HepG2 (cell line): ENCODE results near the gene CELF2. TPM values are rescaled to one million over a fixed set of nuclear protein-coding genes. Genes with fewer than 3 reads are reported as not detected.

Experiments used
- DR1 ChIP-seq: sonication (generic); formaldehyde crosslinking; IDR thresholded peaks from 2 replicates; pipeline ENCODE4 v1.8.0; 2021; ENCODE audit warnings: mild to moderate bottlenecking, missing genetic modification reagents, inconsistent platforms
- GZF1 ChIP-seq: sonication (generic); formaldehyde crosslinking; IDR thresholded peaks from 2 replicates; pipeline ENCODE4 v1.5.1; 2020; ENCODE audit warnings: mild to moderate bottlenecking, missing genetic modification reagents
- KDM5B ChIP-seq: sonication (generic); formaldehyde crosslinking; IDR thresholded peaks from 2 replicates; pipeline ENCODE4 v1.4.0; 2020; ENCODE audit warnings: missing genetic modification reagents, mild to moderate bottlenecking, borderline replicate concordance
- POLR2G ChIP-seq: fragments of 200-400 bp; formaldehyde crosslinking; IDR thresholded peaks from 2 replicates; pipeline ENCODE4 v1.6.1; 2018; ENCODE audit warnings: mild to moderate bottlenecking, low read depth, low read length, moderate library complexity
- TEF ChIP-seq: sonication (generic); formaldehyde crosslinking; IDR thresholded peaks from 2 replicates; pipeline ENCODE4 v1.5.0; 2020; ENCODE audit warnings: missing genetic modification reagents
- ZNF30 ChIP-seq: sonication (generic); formaldehyde crosslinking; IDR thresholded peaks from 2 replicates; pipeline ENCODE4 v1.5.0; 2020; ENCODE audit warnings: mild to moderate bottlenecking, missing genetic modification reagents
- ZNF331 ChIP-seq: sonication (generic); formaldehyde crosslinking; IDR thresholded peaks from 2 replicates; pipeline ENCODE4 v1.4.0; 2020; ENCODE audit warnings: missing genetic modification reagents
- ZNF367 ChIP-seq: sonication (generic); formaldehyde crosslinking; IDR thresholded peaks from 2 replicates; pipeline ENCODE4 v1.4.0; 2020; ENCODE audit warnings: missing genetic modification reagents, borderline replicate concordance
- polyA plus RNA-seq, 8 experiments: library from polyadenylated mRNA; depleted of rRNA in 3 of 8; stranded (reverse) in 7 of 8; unstranded in 1 of 8; fragments of >200 nt; fragmentation: Illumina TruSeq in 4 of 8; extraction: Trizol in 4 of 8; gene quantifications; 2 replicates each; pipeline versions ENCODE4 v1.2.1 to v1.2.3, GENCODE V29; 2011 to 2016; ENCODE audit warnings: low read depth in 4 of 8, missing spikeins in 1 of 8, mixed read lengths in 1 of 8; ENCODE audit not compliant: insufficient read depth in 1 of 8
- total RNA-seq, 5 experiments: library from RNA; depleted of rRNA; stranded (reverse); fragments of >200 nt; fragmentation: Illumina TruSeq; extraction: Trizol; gene quantifications; 2 replicates each; pipeline ENCODE4 v1.2.3, GENCODE V29; 2016; ENCODE audit warnings: low read depth in 1 of 5
- TF ChIP-seq, protein P1 (sequence below): sonication (generic); formaldehyde crosslinking; IDR thresholded peaks from 2 replicates; pipeline ENCODE4 v1.4.0; 2020; ENCODE audit warnings: missing genetic modification reagents, borderline replicate concordance
- TF ChIP-seq, protein P2 (sequence below): sonication (generic); formaldehyde crosslinking; IDR thresholded peaks from 2 replicates; pipeline ENCODE4 v1.4.0; 2020; ENCODE audit warnings: missing genetic modification reagents

CELF2 gene
- total and polyA plus RNA-seq, 2 of the 13 experiments (the other 11 are each of a cell fraction or from before 2014, with no cell fraction given): not detected

GRCh38 chr10:11164551-11164802 lies 146.8 kb downstream of the CELF2 start (continued):
- TF ChIP-seq, protein P1, sequence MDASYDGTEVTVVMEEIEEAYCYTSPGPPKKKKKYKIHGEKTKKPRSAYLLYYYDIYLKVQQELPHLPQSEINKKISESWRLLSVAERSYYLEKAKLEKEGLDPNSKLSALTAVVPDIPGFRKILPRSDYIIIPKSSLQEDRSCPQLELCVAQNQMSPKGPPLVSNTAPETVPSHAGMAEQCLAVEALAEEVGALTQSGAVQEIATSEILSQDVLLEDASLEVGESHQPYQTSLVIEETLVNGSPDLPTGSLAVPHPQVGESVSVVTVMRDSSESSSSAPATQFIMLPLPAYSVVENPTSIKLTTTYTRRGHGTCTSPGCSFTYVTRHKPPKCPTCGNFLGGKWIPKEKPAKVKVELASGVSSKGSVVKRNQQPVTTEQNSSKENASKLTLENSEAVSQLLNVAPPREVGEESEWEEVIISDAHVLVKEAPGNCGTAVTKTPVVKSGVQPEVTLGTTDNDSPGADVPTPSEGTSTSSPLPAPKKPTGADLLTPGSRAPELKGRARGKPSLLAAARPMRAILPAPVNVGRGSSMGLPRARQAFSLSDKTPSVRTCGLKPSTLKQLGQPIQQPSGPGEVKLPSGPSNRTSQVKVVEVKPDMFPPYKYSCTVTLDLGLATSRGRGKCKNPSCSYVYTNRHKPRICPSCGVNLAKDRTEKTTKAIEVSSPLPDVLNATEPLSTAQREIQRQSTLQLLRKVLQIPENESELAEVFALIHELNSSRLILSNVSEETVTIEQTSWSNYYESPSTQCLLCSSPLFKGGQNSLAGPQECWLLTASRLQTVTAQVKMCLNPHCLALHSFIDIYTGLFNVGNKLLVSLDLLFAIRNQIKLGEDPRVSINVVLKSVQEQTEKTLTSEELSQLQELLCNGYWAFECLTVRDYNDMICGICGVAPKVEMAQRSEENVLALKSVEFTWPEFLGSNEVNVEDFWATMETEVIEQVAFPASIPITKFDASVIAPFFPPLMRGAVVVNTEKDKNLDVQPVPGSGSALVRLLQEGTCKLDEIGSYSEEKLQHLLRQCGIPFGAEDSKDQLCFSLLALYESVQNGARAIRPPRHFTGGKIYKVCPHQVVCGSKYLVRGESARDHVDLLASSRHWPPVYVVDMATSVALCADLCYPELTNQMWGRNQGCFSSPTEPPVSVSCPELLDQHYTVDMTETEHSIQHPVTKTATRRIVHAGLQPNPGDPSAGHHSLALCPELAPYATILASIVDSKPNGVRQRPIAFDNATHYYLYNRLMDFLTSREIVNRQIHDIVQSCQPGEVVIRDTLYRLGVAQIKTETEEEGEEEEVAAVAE (CRISPR knock-in tag): no peak
- TF ChIP-seq TEF (CRISPR knock-in tag): no peak
- TF ChIP-seq, protein P2, sequence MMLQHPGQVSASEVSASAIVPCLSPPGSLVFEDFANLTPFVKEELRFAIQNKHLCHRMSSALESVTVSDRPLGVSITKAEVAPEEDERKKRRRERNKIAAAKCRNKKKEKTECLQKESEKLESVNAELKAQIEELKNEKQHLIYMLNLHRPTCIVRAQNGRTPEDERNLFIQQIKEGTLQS (CRISPR knock-in tag): no peak
- TF ChIP-seq DR1 (CRISPR knock-in tag): no peak
- no peak for TF ChIP-seq ZNF30 (CRISPR knock-in tag)
- TF ChIP-seq POLR2G: no peak
- TF ChIP-seq ZNF367 (CRISPR knock-in tag): no peak
- no peak for TF ChIP-seq GZF1
- TF ChIP-seq ZNF331: no peak
- no peak for TF ChIP-seq KDM5B (CRISPR knock-in tag)
